H1 (cell line): ENCODE measurements around the gene GRIP2. TPM values are rescaled to one million over a fixed set of nuclear protein-coding genes. Genes with fewer than 3 reads are reported as not detected.

Source experiments
- CTCF ChIA-PET: fragments of 300-600 bp; sonication (Branson Sonifier 250); formaldehyde crosslinking; loops from one replicate; lab custom pipeline; 2021; ENCODE audit not compliant: partially characterized antibody; lab: Charles Lee
- POLR2A ChIA-PET: fragments of 300-600 bp; sonication (Branson Sonifier 250); formaldehyde crosslinking; loops from one replicate; lab custom pipeline; 2021; ENCODE audit warnings: inconsistent platforms; ENCODE audit not compliant: partially characterized antibody; lab: Charles Lee
- DNase-seq, 2 experiments: peaks; one replicate each; pipeline versions ENCODE4 v3.0.0 to v3.0.0-alpha.2; 2010 to 2022; ENCODE audit warnings: low spot score in 2 of 2, low read depth in 1 of 2, mixed read lengths in 1 of 2
- FAIRE-seq: peaks from 2 replicates; lab custom pipeline; 2011; peaks lifted over from hg19 to GRCh38; lab: Jason Lieb, UNC
- H2AFZ ChIP-seq: 2 replicates; pipeline ENCODE4 v1.8.1; 2012; ENCODE audit warnings: low read length, inconsistent platforms
- H2AK5ac ChIP-seq: 2 replicates; pipeline ENCODE4 v1.6.1; 2013; ENCODE audit warnings: low read depth, low read length
- H2BK120ac ChIP-seq: replicated peaks from 2 replicates; pipeline ENCODE3; 2013; ENCODE audit warnings: low read depth, low read length, inconsistent platforms
- H2BK12ac ChIP-seq: 2 replicates; pipeline ENCODE4 v1.6.1; 2013; ENCODE audit warnings: low read depth, low read length
- H2BK15ac ChIP-seq: 2 replicates; pipeline ENCODE4 v1.6.1; 2013; ENCODE audit warnings: low read length
- H2BK20ac ChIP-seq: 2 replicates; pipeline ENCODE4 v1.6.1; 2013; ENCODE audit warnings: low read length
- H2BK5ac ChIP-seq: 2 replicates; pipeline ENCODE4 v1.6.1; 2013; ENCODE audit warnings: low read depth, low read length
- H3K14ac ChIP-seq: 2 replicates; pipeline ENCODE4 v1.6.1; 2013; ENCODE audit warnings: inconsistent platforms; ENCODE audit not compliant: insufficient read length
- H3K18ac ChIP-seq: 2 replicates; pipeline ENCODE4 v1.6.1; 2013; ENCODE audit warnings: low read length; ENCODE audit errors: extremely low read depth
- H3K23ac ChIP-seq: 2 replicates; pipeline ENCODE4 v1.6.1; 2013; ENCODE audit warnings: inconsistent platforms; ENCODE audit not compliant: insufficient read length
- H3K23me2 ChIP-seq: 2 replicates; pipeline ENCODE4 v1.6.1; 2013; ENCODE audit warnings: low read depth, low read length
- H3K27ac ChIP-seq: 2 replicates; pipeline ENCODE4 v1.6.1; 2011; ENCODE audit warnings: low read depth, low read length, inconsistent platforms
- H3K27me3 ChIP-seq, 4 experiments: replicated peaks in 1 of 4; 1 replicate in 1 of 4; 2 replicates in 3 of 4; pipeline versions ENCODE4 v1.6.1 to v1.8.1; 2011 to 2013; ENCODE audit warnings: low read length in 3 of 4, mild to moderate bottlenecking in 3 of 4, inconsistent platforms in 2 of 4, mixed read lengths in 2 of 4, moderate library complexity in 1 of 4; ENCODE audit not compliant: control insufficient read depth in 3 of 4, insufficient read depth in 3 of 4; ENCODE audit errors: extremely low read depth in 1 of 4
- H3K36me3 ChIP-seq, 4 experiments: 2 replicates each; pipeline versions ENCODE4 v1.6.1 to v1.8.1; 2011 to 2013; ENCODE audit warnings: mild to moderate bottlenecking in 4 of 4, low read length in 3 of 4, moderate library complexity in 2 of 4, control low read depth in 1 of 4, inconsistent platforms in 1 of 4; ENCODE audit not compliant: insufficient read depth in 4 of 4, control insufficient read depth in 2 of 4
- H3K4ac ChIP-seq: replicated peaks from 2 replicates; pipeline ENCODE3; 2013; ENCODE audit warnings: low read length, low read depth, mixed read lengths, inconsistent platforms; ENCODE audit not compliant: insufficient read length
- H3K4me1 ChIP-seq, 4 experiments: replicated peaks in 1 of 4; 1 replicate in 1 of 4; 2 replicates in 3 of 4; pipeline versions ENCODE4 v1.6.1 to v1.8.1; 2011 to 2013; ENCODE audit warnings: low read length in 3 of 4, inconsistent platforms in 2 of 4, mixed read lengths in 1 of 4; ENCODE audit not compliant: insufficient read depth in 4 of 4, control insufficient read depth in 3 of 4
- H3K4me2 ChIP-seq, 2 experiments: 2 replicates each; pipeline versions ENCODE4 v1.6.1 to v1.8.1; 2011 to 2013; ENCODE audit warnings: low read depth in 2 of 2, low read length in 2 of 2, control low read depth in 1 of 2, inconsistent platforms in 1 of 2, mild to moderate bottlenecking in 1 of 2; ENCODE audit not compliant: insufficient read depth in 1 of 2
- H3K4me3 ChIP-seq, 4 experiments: fragments of 200-600, 300-600 bp in 1 of 4; sonication (generic), shearing (Covaris generic), sonication (Bioruptor Twin) in 1 of 4; 2 replicates each; pipeline versions ENCODE4 v1.5.1 to v1.8.1; 2011 to 2016; ENCODE audit warnings: low read length in 4 of 4, low read depth in 3 of 4, control low read depth in 2 of 4, inconsistent platforms in 2 of 4, mild to moderate bottlenecking in 2 of 4, mixed read lengths in 1 of 4, moderate library complexity in 1 of 4; ENCODE audit not compliant: insufficient read depth in 2 of 4; ENCODE audit errors: extremely low read depth in 1 of 4
- H3K56ac ChIP-seq: replicated peaks from 2 replicates; pipeline ENCODE3; 2013; ENCODE audit warnings: low read depth, mild to moderate bottlenecking, mixed read lengths, low read length, inconsistent platforms; ENCODE audit not compliant: insufficient read length
- H3K79me1 ChIP-seq: 2 replicates; pipeline ENCODE4 v1.6.1; 2013; ENCODE audit warnings: low read depth, low read length, control low read depth
- H3K79me2 ChIP-seq, 2 experiments: 2 replicates each; pipeline versions ENCODE4 v1.6.1 to v1.8.1; 2012 to 2013; ENCODE audit warnings: low read length in 2 of 2, mild to moderate bottlenecking in 2 of 2, inconsistent platforms in 1 of 2; ENCODE audit not compliant: insufficient read depth in 2 of 2, control insufficient read depth in 1 of 2
- H3K9ac ChIP-seq, 4 experiments: replicated peaks in 1 of 4; 1 replicate in 1 of 4; 2 replicates in 3 of 4; pipeline versions ENCODE4 v1.6.1 to v1.8.1; 2011 to 2013; ENCODE audit warnings: low read depth in 3 of 4, low read length in 3 of 4, control low read depth in 2 of 4, mild to moderate bottlenecking in 2 of 4, moderate library complexity in 2 of 4, inconsistent platforms in 1 of 4; ENCODE audit errors: extremely low read depth in 1 of 4
- H3K9me3 ChIP-seq, 2 experiments: 2 replicates each; pipeline versions ENCODE4 v1.6.1 to v1.8.1; 2012 to 2013; ENCODE audit warnings: mild to moderate bottlenecking in 2 of 2, moderate library complexity in 2 of 2, control low read depth in 1 of 2, inconsistent platforms in 1 of 2, low read depth in 1 of 2, low read length in 1 of 2, mixed read lengths in 1 of 2; ENCODE audit not compliant: insufficient read depth in 2 of 2
- H4K20me1 ChIP-seq, 2 experiments: replicated peaks in 1 of 2; 2 replicates each; pipeline versions ENCODE3 to v1.8.1; 2011 to 2013; ENCODE audit warnings: inconsistent platforms in 2 of 2, low read length in 2 of 2, mild to moderate bottlenecking in 1 of 2; ENCODE audit not compliant: insufficient read depth in 2 of 2, control insufficient read depth in 1 of 2
- H4K5ac ChIP-seq: 2 replicates; pipeline ENCODE4 v1.6.1; 2013; ENCODE audit warnings: low read length, low read depth, mixed read lengths, inconsistent platforms; ENCODE audit not compliant: insufficient read length
- H4K8ac ChIP-seq: 2 replicates; pipeline ENCODE4 v1.8.0; 2013; ENCODE audit warnings: mild to moderate bottlenecking, moderate library complexity, low read length, inconsistent platforms; ENCODE audit not compliant: insufficient read depth; ENCODE audit errors: extremely low read depth
- H4K91ac ChIP-seq: replicated peaks from 2 replicates; pipeline ENCODE3; 2013; ENCODE audit warnings: low read length, mixed read lengths, inconsistent platforms; ENCODE audit not compliant: insufficient read length
- BCL11A ChIP-seq, 2 experiments: IDR thresholded peaks; one replicate each; pipeline ENCODE4 v1.6.1; 2011; ENCODE audit warnings: low read depth in 2 of 2, low read length in 2 of 2, mild to moderate bottlenecking in 2 of 2
- E2F6 ChIP-seq: IDR thresholded peaks from 2 replicates; pipeline ENCODE4 v1.6.1; 2012; ENCODE audit warnings: inconsistent platforms
- EP300 ChIP-seq, 2 experiments: IDR thresholded peaks; 1 replicate in 1 of 2; 2 replicates in 1 of 2; pipeline ENCODE4 v1.6.1; 2011 to 2012; ENCODE audit warnings: low read depth in 2 of 2, low read length in 2 of 2, mild to moderate bottlenecking in 2 of 2, borderline replicate concordance in 1 of 2, inconsistent platforms in 1 of 2, moderate library complexity in 1 of 2
- FOSL1 ChIP-seq: IDR thresholded peaks from 2 replicates; pipeline ENCODE4 v1.6.1; 2011; ENCODE audit warnings: mild to moderate bottlenecking, low read depth, low read length, moderate library complexity; ENCODE audit not compliant: insufficient read depth
- NRF1 ChIP-seq: IDR thresholded peaks from 2 replicates; pipeline ENCODE4 v1.6.1; 2011; ENCODE audit warnings: mild to moderate bottlenecking, low read depth, low read length, improper control_type of control experiment
- RFX5 ChIP-seq: IDR thresholded peaks from 2 replicates; pipeline ENCODE4 v1.6.1; 2011; ENCODE audit warnings: low read depth, low read length, improper control_type of control experiment, borderline replicate concordance
- SP4 ChIP-seq: IDR thresholded peaks from 2 replicates; pipeline ENCODE4 v1.6.1; 2012; ENCODE audit warnings: low read length, inconsistent platforms
- SRF ChIP-seq: IDR thresholded peaks from 2 replicates; pipeline ENCODE4 v1.6.1; 2011; ENCODE audit warnings: mild to moderate bottlenecking, low read depth, low read length, moderate library complexity
- SUZ12 ChIP-seq: fragments of 200-600 bp; sonication (generic); IDR thresholded peaks from 2 replicates; pipeline ENCODE4 v1.6.1; 2012; ENCODE audit warnings: mild to moderate bottlenecking, inconsistent platforms, low read length, moderate library complexity, mixed read lengths
- TCF12 ChIP-seq: IDR thresholded peaks from 2 replicates; pipeline ENCODE4 v1.6.1; 2011; ENCODE audit warnings: low read depth, mild to moderate bottlenecking, low read length
- YY1 ChIP-seq: IDR thresholded peaks from 2 replicates; pipeline ENCODE4 v1.6.1; 2011; ENCODE audit warnings: low read depth, mild to moderate bottlenecking, low read length
- ZNF274 ChIP-seq: IDR thresholded peaks from 2 replicates; pipeline ENCODE4 v1.7.0; 2012; ENCODE audit warnings: low read length, borderline replicate concordance; ENCODE audit errors: extremely low read depth
- WGBS, 2 experiments: shearing (Covaris generic) in 1 of 2; methylation state at CpG; one replicate each; pipeline versions ENCODE4 v1.1.6 to v1.1.7; 2013 to 2015; ENCODE audit warnings: low lambda C conversion rate in 2 of 2, mixed read lengths in 2 of 2, inconsistent platforms in 1 of 2, low coverage in 1 of 2, missing lambda C conversion rate in 1 of 2; ENCODE audit not compliant: insufficient replicate concordance in 2 of 2, insufficient coverage in 1 of 2, insufficient read length in 1 of 2; ENCODE audit errors: extremely low coverage in 1 of 2, missing lambda C conversion rate in 1 of 2; 5-methylcytosine and 5-hydroxymethylcytosine counted together
- polyA plus RNA-seq, 7 experiments: library from polyadenylated mRNA; depleted of rRNA in 3 of 7; stranded (reverse) in 5 of 7; unstranded in 2 of 7; fragments of >200 nt in 5 of 7; fragments of 200-250 nt in 2 of 7; gene quantifications; 1 replicate in 5 of 7; 2 replicates in 1 of 7; 4 replicates in 1 of 7; pipeline versions ENCODE4 v1.2.1 to v1.2.3, GENCODE V29; 2011 to 2013; ENCODE audit warnings: missing spikeins in 2 of 7, mixed read lengths in 2 of 7
- total RNA-seq: library from RNA; stranded (reverse); fragmentation: NEBNext Ultra II Directional; extraction: Animal tissue kit (Norgen Biotek cat#: 25700); gene quantifications from 2 replicates; pipeline ENCODE4 v1.2.1, GENCODE V29; 2021

The GRIP2 gene
- total and polyA plus RNA-seq, 2 of the 8 experiments (the other 6 are each of a cell fraction or from before 2014, with no cell fraction given), result 2.5 to 6.4 TPM

DNA sequence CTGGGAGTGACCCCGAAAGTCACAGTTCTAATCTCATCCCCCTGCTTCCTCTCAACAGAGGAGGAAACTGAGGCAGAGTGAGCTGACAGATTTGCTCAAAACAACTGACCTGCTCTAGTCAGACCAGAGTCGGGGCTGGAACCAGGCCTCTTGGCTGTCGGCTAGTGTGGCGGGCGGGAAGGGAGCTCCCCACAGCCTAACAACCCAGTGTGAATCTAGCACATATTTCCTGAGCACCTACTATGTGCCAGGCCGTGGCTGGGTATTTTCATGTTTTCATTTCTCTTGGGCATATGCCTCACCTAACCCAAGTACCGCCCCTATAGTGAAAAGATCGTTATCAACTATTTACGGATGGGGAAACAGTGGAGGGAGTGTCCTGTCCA lies 27.2 kb downstream of the GRIP2 start:
- ChIA-PET CTCF (interaction anchor here (0.8 to 11.6 kb wide), 11 partner anchors 7 to 387 kb away, joined by 3 to 280 read pairs (median 5); no protein-coding TSS in a partner anchor), POLR2A (interaction anchor here (1.1 to 1.5 kb wide), 2 partner anchors 14 to 17 kb away, joined by 3 to 4 read pairs; no protein-coding TSS in a partner anchor)
- no peaks in the 10 kb centered on the region for H4K20me1 ChIP-seq
- DNase-seq (no peak), FAIRE-seq (no peak)
- no peak overlapping the region for H3K4me3 ChIP-seq
- H3K9me3 ChIP-seq, result no peaks in the 10 kb centered on the region
- H2AFZ ChIP-seq, result no peak overlapping the region
- H4K91ac ChIP-seq, result no peak overlapping the region
- H3K9ac ChIP-seq, result no peak overlapping the region
- H3K4me2 ChIP-seq, result no peak overlapping the region
- no peak overlapping the region for H2AK5ac ChIP-seq
- H2BK5ac ChIP-seq, result no peak overlapping the region; the same call in 1 of the 2 replicates
- H2BK15ac ChIP-seq, result no peak overlapping the region
- H3K23me2 ChIP-seq, result no peaks in the 10 kb centered on the region
- no peak overlapping the region for H2BK12ac ChIP-seq
- H4K8ac ChIP-seq, result no peak overlapping the region
- H2BK120ac ChIP-seq, result no peak overlapping the region
- H3K4ac ChIP-seq, result no peak overlapping the region
- no peak overlapping the region for H3K27ac ChIP-seq
- no peaks in the 10 kb centered on the region for H3K79me1 ChIP-seq
- no peak overlapping the region for H4K5ac ChIP-seq
- no peak overlapping the region for H2BK20ac ChIP-seq
- H3K18ac ChIP-seq, result no peak overlapping the region
- H3K23ac ChIP-seq, result no peak overlapping the region
- no peak overlapping the region for H3K56ac ChIP-seq
- 94% methylated on average over 9 of the region's 9 CpGs; no CpG with 5 or more reads in 1 of the 2 experiments for WGBS, 2 experiments
- no peaks in the 10 kb centered on the region for H3K27me3 ChIP-seq
- no peaks in the 10 kb centered on the region for H3K36me3 ChIP-seq
- H3K4me1 ChIP-seq, result peaks cover 0 to 10% (median 6%) of the 10 kb centered on the region in 4 experiments; a peak in 5 of 7 replicates
- no peak overlapping the region for H3K14ac ChIP-seq
- H3K79me2 ChIP-seq, result no peaks in the 10 kb centered on the region
- TF ChIP-seq SP4, result no peak
- no peak for TF ChIP-seq E2F6
- TF ChIP-seq ZNF274, result no peak
- TF ChIP-seq NRF1, result no peak
- TF ChIP-seq SUZ12, result no peak
- no peak for TF ChIP-seq FOSL1
- TF ChIP-seq EP300 (IDR thresholded peaks at IDR 0.05; ENCODE audit: borderline replicate concordance in 1 of 2, low read depth in 2 of 2, low read length in 2 of 2), result no peak
- TF ChIP-seq TCF12, result no peak
- no peak for TF ChIP-seq YY1
- no peak for TF ChIP-seq SRF
- TF ChIP-seq BCL11A (IDR thresholded peaks at IDR 0.05; ENCODE audit: low read depth in 2 of 2, low read length in 2 of 2), result no peak
- TF ChIP-seq RFX5, result no peak
